ENCODE measurements around the gene EXOSC9.

DNA sequence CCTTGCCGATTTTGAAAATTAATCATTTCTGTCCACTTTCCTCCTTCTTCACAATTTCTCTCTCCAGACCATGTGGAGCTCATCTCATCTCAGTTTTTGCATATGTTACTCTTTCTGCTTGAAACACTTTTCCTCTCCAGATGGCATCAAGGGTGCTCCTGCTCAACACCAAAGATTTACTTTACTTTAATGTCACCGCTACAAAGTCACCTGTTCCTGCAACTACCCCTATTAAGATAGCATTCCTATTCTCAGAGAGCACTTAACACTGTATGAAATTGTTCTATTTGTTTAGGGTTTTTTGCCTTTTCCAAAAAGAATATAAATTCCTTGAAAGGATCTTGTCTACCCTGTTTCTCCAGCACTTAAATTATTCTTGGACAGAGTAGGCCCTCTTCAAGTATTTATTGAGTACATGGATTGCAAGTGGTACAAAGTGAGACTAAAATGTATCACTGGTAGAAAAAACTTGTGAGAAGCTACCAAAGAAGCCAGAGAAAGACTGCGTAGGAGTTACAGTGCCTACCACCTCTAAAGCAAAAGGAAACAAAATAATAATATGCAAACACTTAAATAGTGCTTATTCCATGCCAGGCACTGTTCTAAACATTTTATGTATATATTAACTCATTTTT is 1.1 kb upstream of the EXOSC9 start:
- TF ChIP-seq, protein P1, sequence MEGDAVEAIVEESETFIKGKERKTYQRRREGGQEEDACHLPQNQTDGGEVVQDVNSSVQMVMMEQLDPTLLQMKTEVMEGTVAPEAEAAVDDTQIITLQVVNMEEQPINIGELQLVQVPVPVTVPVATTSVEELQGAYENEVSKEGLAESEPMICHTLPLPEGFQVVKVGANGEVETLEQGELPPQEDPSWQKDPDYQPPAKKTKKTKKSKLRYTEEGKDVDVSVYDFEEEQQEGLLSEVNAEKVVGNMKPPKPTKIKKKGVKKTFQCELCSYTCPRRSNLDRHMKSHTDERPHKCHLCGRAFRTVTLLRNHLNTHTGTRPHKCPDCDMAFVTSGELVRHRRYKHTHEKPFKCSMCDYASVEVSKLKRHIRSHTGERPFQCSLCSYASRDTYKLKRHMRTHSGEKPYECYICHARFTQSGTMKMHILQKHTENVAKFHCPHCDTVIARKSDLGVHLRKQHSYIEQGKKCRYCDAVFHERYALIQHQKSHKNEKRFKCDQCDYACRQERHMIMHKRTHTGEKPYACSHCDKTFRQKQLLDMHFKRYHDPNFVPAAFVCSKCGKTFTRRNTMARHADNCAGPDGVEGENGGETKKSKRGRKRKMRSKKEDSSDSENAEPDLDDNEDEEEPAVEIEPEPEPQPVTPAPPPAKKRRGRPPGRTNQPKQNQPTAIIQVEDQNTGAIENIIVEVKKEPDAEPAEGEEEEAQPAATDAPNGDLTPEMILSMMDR (conservative IDR thresholded peaks at IDR 0.05; ENCODE audit: low read length): no peak
- TF ChIP-seq EZH2phosphoT487 (IDR thresholded peaks at IDR 0.05; ENCODE audit: borderline replicate concordance): no peak
